H9 (cell line): ENCODE results near the gene SPTSSA. TPM values are rescaled to one million over a fixed set of nuclear protein-coding genes. Genes with fewer than 3 reads are reported as not detected.

ENCODE experiments used
- DNase-seq: peaks from one replicate; pipeline ENCODE4 v3.0.0-alpha.2; 2017
- H2AFZ ChIP-seq: one replicate; pipeline ENCODE4 v1.6.1; 2013; ENCODE audit warnings: mild to moderate bottlenecking, low read length, control low read depth, moderate library complexity
- H2AK5ac ChIP-seq: 2 replicates; pipeline ENCODE4 v1.6.1; 2013; ENCODE audit warnings: low read length, control low read depth, mixed read lengths; ENCODE audit not compliant: insufficient read length
- H2BK120ac ChIP-seq: one replicate; pipeline ENCODE4 v1.6.1; 2013; ENCODE audit warnings: low read depth, mild to moderate bottlenecking, low read length, control low read depth, inconsistent platforms; ENCODE audit not compliant: poor library complexity, severe bottlenecking
- H2BK12ac ChIP-seq: 2 replicates; pipeline ENCODE4 v1.6.1; 2013; ENCODE audit warnings: low read length, control low read depth, mixed read lengths, low read depth; ENCODE audit not compliant: insufficient read length
- H2BK15ac ChIP-seq: 2 replicates; pipeline ENCODE4 v1.6.1; 2013; ENCODE audit warnings: low read depth, low read length, control low read depth
- H2BK20ac ChIP-seq: one replicate; pipeline ENCODE4 v1.6.1; 2013; ENCODE audit warnings: low read depth, mild to moderate bottlenecking, low read length, control low read depth, inconsistent platforms; ENCODE audit not compliant: poor library complexity, severe bottlenecking
- H2BK5ac ChIP-seq: 2 replicates; pipeline ENCODE4 v1.6.1; 2013; ENCODE audit warnings: low read length, control low read depth, mixed read lengths; ENCODE audit not compliant: insufficient read length
- H3K14ac ChIP-seq: 2 replicates; pipeline ENCODE4 v1.6.1; 2013; ENCODE audit warnings: low read length, control low read depth; ENCODE audit not compliant: insufficient read depth
- H3K18ac ChIP-seq: 2 replicates; pipeline ENCODE4 v1.6.1; 2013; ENCODE audit warnings: low read depth, mild to moderate bottlenecking, mixed read lengths, low read length, control low read depth; ENCODE audit not compliant: insufficient read length
- H3K23ac ChIP-seq: 2 replicates; pipeline ENCODE4 v1.6.1; 2013; ENCODE audit warnings: low read length, control low read depth, mixed read lengths, low read depth; ENCODE audit not compliant: insufficient read length
- H3K23me2 ChIP-seq: 2 replicates; pipeline ENCODE4 v1.6.1; 2013; ENCODE audit warnings: low read depth, mild to moderate bottlenecking, mixed read lengths, low read length, control low read depth; ENCODE audit not compliant: insufficient read length, poor library complexity, severe bottlenecking
- H3K27ac ChIP-seq: 2 replicates; pipeline ENCODE4 v1.5.1; 2013; ENCODE audit warnings: low read length, control low read depth, mixed read lengths, low read depth; ENCODE audit not compliant: insufficient read length
- H3K27me3 ChIP-seq: 2 replicates; pipeline ENCODE4 v1.6.1; 2013; ENCODE audit warnings: low read length, control low read depth, inconsistent platforms; ENCODE audit not compliant: insufficient read depth
- H3K4ac ChIP-seq: 2 replicates; pipeline ENCODE4 v1.6.1; 2013; ENCODE audit warnings: low read depth, mild to moderate bottlenecking, control low read depth, inconsistent platforms, low read length, moderate library complexity
- H3K4me1 ChIP-seq: 2 replicates; pipeline ENCODE4 v1.6.1; 2013; ENCODE audit warnings: low read length, control low read depth, inconsistent platforms; ENCODE audit not compliant: insufficient read depth
- H3K4me2 ChIP-seq: 2 replicates; pipeline ENCODE4 v1.6.1; 2013; ENCODE audit warnings: low read length, control low read depth, mixed read lengths; ENCODE audit not compliant: insufficient read length, insufficient read depth
- H3K56ac ChIP-seq: 2 replicates; pipeline ENCODE4 v1.6.1; 2013; ENCODE audit warnings: low read depth, mild to moderate bottlenecking, mixed read lengths, low read length, control low read depth; ENCODE audit not compliant: insufficient read length
- H3K79me1 ChIP-seq: 2 replicates; pipeline ENCODE4 v1.6.1; 2013; ENCODE audit warnings: low read depth, mild to moderate bottlenecking, moderate library complexity, low read length, control low read depth, inconsistent platforms; ENCODE audit not compliant: insufficient read depth, poor library complexity, severe bottlenecking
- H3K79me2 ChIP-seq: 2 replicates; pipeline ENCODE4 v1.6.1; 2013; ENCODE audit warnings: low read length, control low read depth, inconsistent platforms; ENCODE audit not compliant: insufficient read depth
- H3K9ac ChIP-seq: 2 replicates; pipeline ENCODE4 v1.6.1; 2013; ENCODE audit warnings: low read length, control low read depth, mixed read lengths; ENCODE audit not compliant: insufficient read length; ENCODE audit errors: extremely low read depth
- H3K9me3 ChIP-seq: one replicate; pipeline ENCODE4 v1.6.1; 2013; ENCODE audit warnings: low read depth, low read length, inconsistent platforms; ENCODE audit not compliant: control insufficient read depth
- H3T11ph ChIP-seq: one replicate; pipeline ENCODE4 v1.6.1; 2013; ENCODE audit warnings: mild to moderate bottlenecking, low read length, control low read depth, inconsistent platforms
- H4K20me1 ChIP-seq: one replicate; pipeline ENCODE4 v1.6.1; 2013; ENCODE audit not compliant: control insufficient read depth, insufficient read length, insufficient read depth
- H4K5ac ChIP-seq: 2 replicates; pipeline ENCODE4 v1.6.1; 2013; ENCODE audit warnings: low read depth, mild to moderate bottlenecking, mixed read lengths, low read length, control low read depth; ENCODE audit not compliant: insufficient read length
- H4K8ac ChIP-seq: replicated peaks from 2 replicates; pipeline ENCODE4 v1.6.1; 2013; ENCODE audit warnings: low read length, control low read depth, mixed read lengths, low read depth; ENCODE audit not compliant: insufficient read length
- H4K91ac ChIP-seq: 2 replicates; pipeline ENCODE4 v1.6.1; 2013; ENCODE audit warnings: low read depth, mild to moderate bottlenecking, moderate library complexity, mixed read lengths, low read length, control low read depth; ENCODE audit not compliant: insufficient read length
- H3K27ac Mint-ChIP-seq, 3 experiments: 2 replicates in 2 of 3; 3 replicates in 1 of 3; pipeline ENCODE4 v1.8.0; 2020 to 2021; ENCODE audit warnings: mixed read lengths in 3 of 3, mild to moderate bottlenecking in 1 of 3, moderate library complexity in 1 of 3
- H3K27me3 Mint-ChIP-seq: 2 replicates; pipeline ENCODE4 v1.8.0; 2021; ENCODE audit warnings: low read depth, mild to moderate bottlenecking, moderate library complexity, mixed read lengths
- H3K36me3 Mint-ChIP-seq, 3 experiments: 2 replicates in 2 of 3; 3 replicates in 1 of 3; pipeline ENCODE4 v1.8.0; 2020 to 2021; ENCODE audit warnings: low read depth in 3 of 3, mixed read lengths in 3 of 3; ENCODE audit not compliant: insufficient read depth in 1 of 3
- H3K4me1 Mint-ChIP-seq, 2 experiments: 2 replicates each; pipeline ENCODE4 v1.8.0; 2020; ENCODE audit warnings: mixed read lengths in 2 of 2
- H3K4me3 Mint-ChIP-seq, 2 experiments: 2 replicates in 1 of 2; 3 replicates in 1 of 2; pipeline ENCODE4 v1.8.0; 2020 to 2021; ENCODE audit warnings: mild to moderate bottlenecking in 2 of 2, mixed read lengths in 2 of 2, moderate library complexity in 1 of 2
- H3K9me3 Mint-ChIP-seq, 2 experiments: 2 replicates in 1 of 2; 3 replicates in 1 of 2; pipeline ENCODE4 v1.8.0; 2020; ENCODE audit warnings: mild to moderate bottlenecking in 2 of 2, mixed read lengths in 2 of 2, moderate library complexity in 1 of 2
- CTCF ChIP-seq: fragments of 200-600 bp; sonication (generic); conservative IDR thresholded peaks from 3 replicates; pipeline ENCODE4 v1.8.0; 2021; ENCODE audit warnings: antibody characterized with exemption, mild to moderate bottlenecking
- WGBS: extraction: QIAGEN DNeasy Blood & Tissue Kit; methylation state at CpG from one replicate; pipeline ENCODE4 v1.1.7; 2013; ENCODE audit warnings: missing lambda C conversion rate, low lambda C conversion rate, mixed read lengths; ENCODE audit not compliant: insufficient read length; ENCODE audit errors: extremely low coverage; 5-methylcytosine and 5-hydroxymethylcytosine counted together
- total RNA-seq: library from RNA; stranded (reverse); gene quantifications from 2 replicates; pipeline ENCODE4 v1.2.1, GENCODE V29; 2021

SPTSSA gene
- total RNA-seq, 1 experiment from 2014 or later: 23.3 TPM

- H3K4me2 ChIP-seq: no peak overlapping the region
- H2BK12ac ChIP-seq: no peak overlapping the region
- H3K4me1 ChIP-seq: peaks cover 6% of the 10 kb centered on the region
- no peaks in the 10 kb centered on the region for H3K27me3 ChIP-seq
- no peak overlapping the region for H2BK5ac ChIP-seq
- no peak overlapping the region for H3K4me3 Mint-ChIP-seq
- H3K14ac ChIP-seq: no peak overlapping the region
- H3K23me2 ChIP-seq: peaks cover 8% of the 10 kb centered on the region
- H3K23ac ChIP-seq: no peak overlapping the region
- H2BK120ac ChIP-seq: no peak overlapping the region
- no peak overlapping the region for H4K91ac ChIP-seq
- no CpG with 5 or more reads among the region's 2 CpGs for WGBS
- H3K18ac ChIP-seq: no peak overlapping the region
- no peak overlapping the region for H2AFZ ChIP-seq
- no peak overlapping the region for H3K27ac Mint-ChIP-seq
- no peaks in the 10 kb centered on the region for H3K79me1 ChIP-seq
- no peak overlapping the region for H2AK5ac ChIP-seq
- no peak overlapping the region for H4K8ac ChIP-seq
- H3K36me3 Mint-ChIP-seq: no peaks in the 10 kb centered on the region
- no peak overlapping the region for H3K27ac ChIP-seq
- H3K4me1 Mint-ChIP-seq: peaks cover 26 to 27% of the 10 kb centered on the region in 2 experiments
- H3K9me3 ChIP-seq: no peaks in the 10 kb centered on the region
- H4K20me1 ChIP-seq: no peaks in the 10 kb centered on the region
- no peak overlapping the region for H3T11ph ChIP-seq
- no peak overlapping the region for H2BK20ac ChIP-seq
- H4K5ac ChIP-seq: no peak overlapping the region
- H2BK15ac ChIP-seq: no peak overlapping the region
- peaks cover 8% of the 10 kb centered on the region; the same call in 1 of the 2 replicates for H3K79me2 ChIP-seq
- H3K9me3 Mint-ChIP-seq: no peaks in the 10 kb centered on the region
- no peaks in the 10 kb centered on the region for H3K27me3 Mint-ChIP-seq
- no peak for TF ChIP-seq CTCF
- no peak overlapping the region for H3K4ac ChIP-seq
- H3K9ac ChIP-seq: no peak overlapping the region
- no peak for DNase-seq
- no peak overlapping the region for H3K56ac ChIP-seq
Measured at GRCh38 chr14:34465069-34465859, 3.2 kb upstream of the SPTSSA start.
